HepG2 (cell line): ENCODE measurements around the gene ATE1. TPM values are rescaled to one million over a fixed set of nuclear protein-coding genes. Genes with fewer than 3 reads are reported as not detected.

Source experiments
- ATAC-seq: fragments of 200-7000 bp; cut with Tn5 transposase; 3 replicates; pipeline ENCODE4 v1.9.1; 2020; ENCODE audit warnings: mild to moderate bottlenecking, moderate library complexity
- BruUV-seq: library from RNA; stranded (reverse); fragments of 400-500 nt; replicated peaks from 2 replicates; lab custom pipeline; 2021; lab: Mats Ljungman, UMichigan
- CTCF ChIA-PET: fragments of 300-600 bp; formaldehyde crosslinking; extraction: SDS; loops from one replicate; lab custom pipeline; 2021; ENCODE audit warnings: low total read pairs, inconsistent platforms, low intra/inter-chr PET ratio; lab: Yijun Ruan, JAX
- POLR2A ChIA-PET: fragments of 350-600 bp; sonication (Branson Sonifier 250); formaldehyde crosslinking; loops from one replicate; lab custom pipeline; 2020; ENCODE audit warnings: antibody characterized with exemption, inconsistent platforms; lab: Yijun Ruan, JAX
- DNase-seq: peaks from one replicate; pipeline ENCODE4 v3.0.0-alpha.2; 2015; ENCODE audit warnings: low spot score
- FAIRE-seq: peaks from 3 replicates; lab custom pipeline; 2011; peaks lifted over from hg19 to GRCh38; lab: Jason Lieb, UNC
- H2AFZ ChIP-seq: one replicate; pipeline ENCODE4 v1.6.1; 2011; ENCODE audit warnings: low read length, inconsistent platforms
- H3K27ac ChIP-seq: fragments of 300-600 bp; 3 replicates; pipeline ENCODE4 v1.8.0; 2011; ENCODE audit warnings: mixed run types, mild to moderate bottlenecking, mixed read lengths, low read length, inconsistent platforms; ENCODE audit not compliant: insufficient read depth; ENCODE audit errors: extremely low read length
- H3K27me3 ChIP-seq, 2 experiments: fragments of 200-600 bp in 1 of 2; 2 replicates in 1 of 2; 3 replicates in 1 of 2; pipeline versions ENCODE4 v1.6.0 to v1.8.0; 2011; ENCODE audit warnings: low read length in 2 of 2, mild to moderate bottlenecking in 2 of 2, moderate library complexity in 2 of 2, inconsistent platforms in 1 of 2; ENCODE audit not compliant: insufficient read depth in 2 of 2, control insufficient read depth in 1 of 2
- H3K36me3 ChIP-seq, 2 experiments: fragments of 200-600 bp in 1 of 2; replicated peaks in 1 of 2; 2 replicates in 1 of 2; 3 replicates in 1 of 2; pipeline versions ENCODE4 v1.5.1 to v1.8.0; 2011; ENCODE audit warnings: low read length in 2 of 2, inconsistent platforms in 1 of 2; ENCODE audit not compliant: insufficient read depth in 2 of 2, control insufficient read depth in 1 of 2
- H3K4me1 ChIP-seq: 2 replicates; pipeline ENCODE4 v1.5.1; 2012; ENCODE audit warnings: low read length, inconsistent platforms; ENCODE audit not compliant: insufficient read depth
- H3K4me2 ChIP-seq: 2 replicates; pipeline ENCODE4 v1.6.0; 2011; ENCODE audit warnings: low read depth, low read length, inconsistent platforms
- H3K4me3 ChIP-seq, 3 experiments: fragments of 200-600 bp in 1 of 3; sonication (generic), shearing (Covaris generic) in 1 of 3; replicated peaks in 1 of 3; 2 replicates each; pipeline ENCODE4 v1.5.1; 2011 to 2016; ENCODE audit warnings: low read length in 3 of 3, inconsistent platforms in 2 of 3, low read depth in 2 of 3, mild to moderate bottlenecking in 2 of 3, control low read depth in 1 of 3, mixed read lengths in 1 of 3; ENCODE audit not compliant: insufficient read depth in 1 of 3
- H3K79me2 ChIP-seq: one replicate; pipeline ENCODE4 v1.6.1; 2011; ENCODE audit warnings: low read length, inconsistent platforms; ENCODE audit not compliant: insufficient read depth
- H3K9ac ChIP-seq: 2 replicates; pipeline ENCODE4 v1.6.0; 2011; ENCODE audit warnings: mild to moderate bottlenecking, low read depth, low read length, inconsistent platforms; ENCODE audit not compliant: insufficient read depth
- H3K9me3 ChIP-seq: 2 replicates; pipeline ENCODE4 v1.5.1; 2012; ENCODE audit warnings: mild to moderate bottlenecking, low read length
- H4K20me1 ChIP-seq: 2 replicates; pipeline ENCODE4 v1.6.0; 2011; ENCODE audit warnings: inconsistent platforms, mild to moderate bottlenecking, low read length, moderate library complexity; ENCODE audit not compliant: insufficient read depth
- BCLAF1 ChIP-seq: fragments of 450-650 bp; IDR thresholded peaks from 2 replicates; pipeline ENCODE4 v1.6.1; 2017; ENCODE audit warnings: mild to moderate bottlenecking
- CENPBD1 ChIP-seq: sonication (generic); formaldehyde crosslinking; IDR thresholded peaks from 2 replicates; pipeline ENCODE4 v1.8.0; 2022; ENCODE audit warnings: missing genetic modification reagents, low read depth, mild to moderate bottlenecking, borderline replicate concordance
- CENPT ChIP-seq: sonication (generic); formaldehyde crosslinking; IDR thresholded peaks from 2 replicates; pipeline ENCODE4 v1.8.0; 2022; ENCODE audit warnings: low read depth, mild to moderate bottlenecking, moderate library complexity, missing genetic modification reagents
- DR1 ChIP-seq: sonication (generic); formaldehyde crosslinking; IDR thresholded peaks from 2 replicates; pipeline ENCODE4 v1.8.0; 2021; ENCODE audit warnings: mild to moderate bottlenecking, missing genetic modification reagents, inconsistent platforms
- MAFK ChIP-seq, 2 experiments: IDR thresholded peaks in 1 of 2; conservative IDR thresholded peaks in 1 of 2; 2 replicates each; pipeline ENCODE4 v1.6.1; 2011; ENCODE audit warnings: improper control_type of control experiment in 2 of 2, low read length in 2 of 2
- ZFP62 ChIP-seq: sonication (generic); formaldehyde crosslinking; IDR thresholded peaks from 2 replicates; pipeline ENCODE4 v1.4.0; 2020; ENCODE audit warnings: missing genetic modification reagents
- ZNF232 ChIP-seq: sonication (generic); formaldehyde crosslinking; IDR thresholded peaks from 2 replicates; pipeline ENCODE4 v1.4.0; 2020; ENCODE audit warnings: missing genetic modification reagents, borderline replicate concordance
- ZNF598 ChIP-seq: sonication (generic); formaldehyde crosslinking; IDR thresholded peaks from 2 replicates; pipeline ENCODE4 v1.5.1; 2020; ENCODE audit warnings: mild to moderate bottlenecking, missing genetic modification reagents, borderline replicate concordance
- WGBS: methylation state at CpG from one replicate; pipeline ENCODE4 v1.1.6; 2017; ENCODE audit warnings: low lambda C conversion rate; 5-methylcytosine and 5-hydroxymethylcytosine counted together
- in situ Hi-C: cut with HindIII; loops from 2 replicates; pipeline ENCODE4 v1.10.0; 2017; ENCODE audit warnings: low pct_unique_long_range_greater_than_20kb; ENCODE audit not compliant: extremely low pct_ligation_motif_present
- intact Hi-C: fragments of 100-400 bp; cut with micrococcal nuclease; formaldehyde crosslinking; loops from one replicate; pipeline ENCODE4 v1.10.0; 2022; ENCODE audit not compliant: unreplicated experiment
- polyA plus RNA-seq, 8 experiments: library from polyadenylated mRNA; depleted of rRNA in 3 of 8; stranded (reverse) in 7 of 8; unstranded in 1 of 8; fragments of >200 nt; fragmentation: Illumina TruSeq in 4 of 8; extraction: Trizol in 4 of 8; gene quantifications; 2 replicates each; pipeline versions ENCODE4 v1.2.1 to v1.2.3, GENCODE V29; 2011 to 2016; ENCODE audit warnings: low read depth in 4 of 8, missing spikeins in 1 of 8, mixed read lengths in 1 of 8; ENCODE audit not compliant: insufficient read depth in 1 of 8
- total RNA-seq, 5 experiments: library from RNA; depleted of rRNA; stranded (reverse); fragments of >200 nt; fragmentation: Illumina TruSeq; extraction: Trizol; gene quantifications; 2 replicates each; pipeline ENCODE4 v1.2.3, GENCODE V29; 2016; ENCODE audit warnings: low read depth in 1 of 5
- TF ChIP-seq, protein P1 (sequence below): IDR thresholded peaks from 2 replicates; pipeline ENCODE4 v1.6.1; 2016
- TF ChIP-seq, protein P2 (sequence below): sonication (generic); formaldehyde crosslinking; IDR thresholded peaks from 2 replicates; pipeline ENCODE4 v1.4.0; 2020; ENCODE audit warnings: missing genetic modification reagents, mild to moderate bottlenecking, borderline replicate concordance

ATE1 gene
- total and polyA plus RNA-seq, 2 of the 13 experiments (the other 11 are each of a cell fraction or from before 2014, with no cell fraction given), result 17.5 to 42.2 TPM

- no peaks in the 10 kb centered on the region for H3K9me3 ChIP-seq
- H2AFZ ChIP-seq, result no peak overlapping the region
- DNase-seq, result no peak
- 91% methylated on average over 8 of the region's 8 CpGs for WGBS
- H3K79me2 ChIP-seq, result no peaks in the 10 kb centered on the region
- H3K4me1 ChIP-seq, result peaks cover 32% of the 10 kb centered on the region
- no peak overlapping the region for H3K27ac ChIP-seq
- POLR2A ChIA-PET, result no interaction called here
- peak; percentile 4 for FAIRE-seq
- no peak for ATAC-seq
- no peaks in the 10 kb centered on the region for H4K20me1 ChIP-seq
- no peaks in the 10 kb centered on the region for H3K27me3 ChIP-seq
- no peak overlapping the region for H3K4me3 ChIP-seq
- intact Hi-C loops, result no loop called here
- TF ChIP-seq ZNF598 (CRISPR knock-in tag) (no peak), CENPBD1 (CRISPR knock-in tag) (no peak), BCLAF1 (no peak), CENPT (CRISPR knock-in tag) (no peak), MAFK (conservative IDR thresholded peaks at IDR 0.05 in 1 of 2, IDR thresholded peaks at IDR 0.05 in 1 of 2; ENCODE audit: low read length in 2 of 2) (no peak), ZFP62 (no peak), DR1 (no peak), ZNF232 (no peak)
- TF ChIP-seq, protein P1, sequence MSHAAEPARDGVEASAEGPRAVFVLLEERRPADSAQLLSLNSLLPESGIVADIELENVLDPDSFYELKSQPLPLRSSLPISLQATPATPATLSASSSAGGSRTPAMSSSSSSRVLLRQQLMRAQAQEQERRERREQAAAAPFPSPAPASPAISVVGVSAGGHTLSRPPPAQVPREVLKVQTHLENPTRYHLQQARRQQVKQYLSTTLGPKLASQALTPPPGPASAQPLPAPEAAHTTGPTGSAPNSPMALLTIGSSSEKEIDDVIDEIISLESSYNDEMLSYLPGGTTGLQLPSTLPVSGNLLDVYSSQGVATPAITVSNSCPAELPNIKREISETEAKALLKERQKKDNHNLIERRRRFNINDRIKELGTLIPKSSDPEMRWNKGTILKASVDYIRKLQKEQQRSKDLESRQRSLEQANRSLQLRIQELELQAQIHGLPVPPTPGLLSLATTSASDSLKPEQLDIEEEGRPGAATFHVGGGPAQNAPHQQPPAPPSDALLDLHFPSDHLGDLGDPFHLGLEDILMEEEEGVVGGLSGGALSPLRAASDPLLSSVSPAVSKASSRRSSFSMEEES, result no peak
- TF ChIP-seq, protein P2, sequence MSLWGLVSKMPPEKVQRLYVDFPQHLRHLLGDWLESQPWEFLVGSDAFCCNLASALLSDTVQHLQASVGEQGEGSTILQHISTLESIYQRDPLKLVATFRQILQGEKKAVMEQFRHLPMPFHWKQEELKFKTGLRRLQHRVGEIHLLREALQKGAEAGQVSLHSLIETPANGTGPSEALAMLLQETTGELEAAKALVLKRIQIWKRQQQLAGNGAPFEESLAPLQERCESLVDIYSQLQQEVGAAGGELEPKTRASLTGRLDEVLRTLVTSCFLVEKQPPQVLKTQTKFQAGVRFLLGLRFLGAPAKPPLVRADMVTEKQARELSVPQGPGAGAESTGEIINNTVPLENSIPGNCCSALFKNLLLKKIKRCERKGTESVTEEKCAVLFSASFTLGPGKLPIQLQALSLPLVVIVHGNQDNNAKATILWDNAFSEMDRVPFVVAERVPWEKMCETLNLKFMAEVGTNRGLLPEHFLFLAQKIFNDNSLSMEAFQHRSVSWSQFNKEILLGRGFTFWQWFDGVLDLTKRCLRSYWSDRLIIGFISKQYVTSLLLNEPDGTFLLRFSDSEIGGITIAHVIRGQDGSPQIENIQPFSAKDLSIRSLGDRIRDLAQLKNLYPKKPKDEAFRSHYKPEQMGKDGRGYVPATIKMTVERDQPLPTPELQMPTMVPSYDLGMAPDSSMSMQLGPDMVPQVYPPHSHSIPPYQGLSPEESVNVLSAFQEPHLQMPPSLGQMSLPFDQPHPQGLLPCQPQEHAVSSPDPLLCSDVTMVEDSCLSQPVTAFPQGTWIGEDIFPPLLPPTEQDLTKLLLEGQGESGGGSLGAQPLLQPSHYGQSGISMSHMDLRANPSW (CRISPR knock-in tag), result no peak
- TF ChIP-seq, all 625 proteins: peak for 0
- in situ Hi-C loops, result no loop called here
- Histone ChIP-seq H3K9ac (no peak overlapping the region), H3K4me2 (no peak overlapping the region), H3K36me3 (no peaks in the 10 kb centered on the region)
- no TSS peak for BruUV-seq
- CTCF ChIA-PET, result no interaction called here
These were observed 232.7 kb downstream of the ATE1 start for GRCh38 chr10:121694966-121695643.
